IMR-90 (cell line): ENCODE results near the gene GMCL2. TPM values are rescaled to one million over a fixed set of nuclear protein-coding genes. Genes with fewer than 3 reads are reported as not detected.
"Not testable (repeated sequence)": the region's sequence is repeated elsewhere in the genome, so short reads cannot be mapped to it uniquely, and the experiment has no call there.

Experiments used
- ATAC-seq: fragments of 200-7000 bp; cut with Tn5 transposase; 2 replicates; pipeline ENCODE4 v1.9.1; 2020; ENCODE audit warnings: low read depth, mild to moderate bottlenecking, moderate library complexity
- BruUV-seq: library from RNA; stranded (reverse); fragments of 400-500 nt; replicated peaks from 2 replicates; lab custom pipeline; 2021; lab: Mats Ljungman, UMichigan
- CTCF ChIA-PET: fragments of 300-600 bp; formaldehyde crosslinking; extraction: SDS; loops from one replicate; lab custom pipeline; 2021; ENCODE audit warnings: antibody characterized with exemption; lab: Yijun Ruan, JAX
- POLR2A ChIA-PET: fragments of 300-600 bp; sonication (Branson Sonifier 250); formaldehyde crosslinking; loops from one replicate; lab custom pipeline; 2022; ENCODE audit warnings: antibody characterized with exemption; ENCODE audit not compliant: unreplicated experiment; lab: Charles Lee
- DNase-seq: peaks from one replicate; pipeline ENCODE4 v3.0.0; 2013
- H2AFZ ChIP-seq: replicated peaks from 2 replicates; pipeline ENCODE3; 2013; ENCODE audit warnings: low read length, mild to moderate bottlenecking; ENCODE audit not compliant: poor library complexity
- H2AK5ac ChIP-seq: 2 replicates; pipeline ENCODE4 v1.6.1; 2013; ENCODE audit warnings: low read depth, low read length, inconsistent platforms
- H2AK9ac ChIP-seq: replicated peaks from 2 replicates; pipeline ENCODE3; 2013; ENCODE audit warnings: mild to moderate bottlenecking, low read depth, low read length, moderate library complexity; ENCODE audit not compliant: poor library complexity
- H2BK120ac ChIP-seq: 2 replicates; pipeline ENCODE4 v1.6.1; 2013; ENCODE audit warnings: low read depth, low read length, inconsistent platforms
- H2BK15ac ChIP-seq: 3 replicates; pipeline ENCODE4 v1.6.1; 2013; ENCODE audit warnings: low read depth, low read length, inconsistent platforms
- H2BK20ac ChIP-seq: 2 replicates; pipeline ENCODE4 v1.6.1; 2013; ENCODE audit warnings: low read depth, mild to moderate bottlenecking, inconsistent platforms, low read length, moderate library complexity
- H2BK5ac ChIP-seq: 2 replicates; pipeline ENCODE4 v1.6.1; 2013; ENCODE audit warnings: mild to moderate bottlenecking, low read depth, low read length, inconsistent platforms; ENCODE audit not compliant: poor library complexity, severe bottlenecking
- H3K14ac ChIP-seq: replicated peaks from 2 replicates; pipeline ENCODE4 v1.6.1; 2013; ENCODE audit warnings: low read depth, low read length, inconsistent platforms
- H3K18ac ChIP-seq: 2 replicates; pipeline ENCODE4 v1.6.1; 2013; ENCODE audit warnings: low read depth, low read length, control low read depth
- H3K23ac ChIP-seq: 2 replicates; pipeline ENCODE4 v1.6.1; 2013; ENCODE audit warnings: low read depth, low read length, inconsistent platforms
- H3K27ac ChIP-seq: 2 replicates; pipeline ENCODE4 v1.5.1; 2013; ENCODE audit warnings: mild to moderate bottlenecking, control low read depth, low read length; ENCODE audit not compliant: insufficient read depth
- H3K27me3 ChIP-seq: 2 replicates; pipeline ENCODE4 v1.6.1; 2013; ENCODE audit warnings: low read length; ENCODE audit not compliant: control insufficient read depth, insufficient read depth
- H3K36me3 ChIP-seq: 2 replicates; pipeline ENCODE4 v1.6.1; 2013; ENCODE audit warnings: low read length, mixed read lengths; ENCODE audit not compliant: control insufficient read depth, insufficient read depth
- H3K4ac ChIP-seq: 2 replicates; pipeline ENCODE4 v1.6.1; 2013; ENCODE audit warnings: low read depth, low read length, inconsistent platforms
- H3K4me1 ChIP-seq: 2 replicates; pipeline ENCODE4 v1.6.1; 2013; ENCODE audit warnings: low read length, mixed read lengths; ENCODE audit not compliant: control insufficient read depth, insufficient read depth
- H3K4me2 ChIP-seq: 2 replicates; pipeline ENCODE4 v1.6.1; 2013; ENCODE audit warnings: low read depth, mild to moderate bottlenecking, control low read depth, low read length, moderate library complexity
- H3K4me3 ChIP-seq: 2 replicates; pipeline ENCODE4 v1.5.1; 2013; ENCODE audit warnings: low read depth, mild to moderate bottlenecking, control low read depth, low read length, moderate library complexity; ENCODE audit not compliant: insufficient read depth
- H3K56ac ChIP-seq: 2 replicates; pipeline ENCODE4 v1.6.1; 2013; ENCODE audit warnings: low read length, inconsistent platforms; ENCODE audit not compliant: insufficient read depth; ENCODE audit errors: extremely low read depth
- H3K79me1 ChIP-seq, 2 experiments: 2 replicates each; pipeline ENCODE4 v1.6.1; 2013; ENCODE audit warnings: low read length in 2 of 2, inconsistent platforms in 1 of 2, low read depth in 1 of 2
- H3K9ac ChIP-seq: 2 replicates; pipeline ENCODE4 v1.6.1; 2013; ENCODE audit warnings: low read depth, low read length, control low read depth
- H3K9me1 ChIP-seq: 2 replicates; pipeline ENCODE4 v1.6.1; 2013; ENCODE audit warnings: low read length, inconsistent platforms; ENCODE audit not compliant: insufficient read depth
- H3K9me3 ChIP-seq: 2 replicates; pipeline ENCODE4 v1.6.1; 2013; ENCODE audit warnings: low read length; ENCODE audit not compliant: control insufficient read depth, insufficient read depth
- H4K20me1 ChIP-seq: 2 replicates; pipeline ENCODE4 v1.6.1; 2013; ENCODE audit warnings: low read length, inconsistent platforms; ENCODE audit not compliant: insufficient read depth
- H4K5ac ChIP-seq: 2 replicates; pipeline ENCODE4 v1.6.1; 2013; ENCODE audit warnings: mild to moderate bottlenecking, low read depth, low read length, control low read depth
- H4K8ac ChIP-seq, 2 experiments: 2 replicates each; pipeline ENCODE4 v1.6.1; 2013; ENCODE audit warnings: low read depth in 2 of 2, low read length in 2 of 2, control low read depth in 1 of 2, inconsistent platforms in 1 of 2
- H4K91ac ChIP-seq: 2 replicates; pipeline ENCODE4 v1.6.1; 2013; ENCODE audit warnings: low read depth, low read length, inconsistent platforms; ENCODE audit not compliant: insufficient read depth
- CEBPB ChIP-seq: IDR thresholded peaks from 2 replicates; pipeline ENCODE4 v1.6.1; 2012; ENCODE audit warnings: low read depth, low read length, improper control_type of control experiment
- NFE2L2 ChIP-seq: fragments of 150-350 bp; IDR thresholded peaks from 2 replicates; pipeline ENCODE4 v1.6.1; 2016; ENCODE audit warnings: low read depth, mild to moderate bottlenecking, low read length
- WGBS, 2 experiments: methylation state at CpG; one replicate each; pipeline versions ENCODE4 v1.1.5 to v1.1.7; 2013; ENCODE audit warnings: missing lambda C conversion rate in 2 of 2; ENCODE audit not compliant: insufficient read length in 1 of 2; ENCODE audit errors: extremely low coverage in 2 of 2; 5-methylcytosine and 5-hydroxymethylcytosine counted together
- dilution Hi-C: fragments of 300-500 bp; cut with HindIII; formaldehyde crosslinking; loops from one replicate; pipeline ENCODE4 v1.14.3; 2018; ENCODE audit warnings: low sequenced_read_pairs; ENCODE audit not compliant: unreplicated experiment
- in situ Hi-C: fragments of 300-500 bp; cut with MboI; formaldehyde crosslinking; loops from 3 replicates; pipeline ENCODE4 v1.14.3; 2019; ENCODE audit warnings: low sequenced_read_pairs, inconsistent platforms, mixed read lengths
- intact Hi-C: fragments of 100-400 bp; cut with micrococcal nuclease; formaldehyde crosslinking; loops from 2 replicates; pipeline ENCODE4 v1.10.0; 2022
- polyA plus RNA-seq, 3 experiments: library from polyadenylated mRNA; depleted of rRNA; stranded (reverse); fragments of >200 nt; gene quantifications; 2 replicates each; pipeline ENCODE4 v1.2.3, GENCODE V29; 2012; ENCODE audit warnings: low replicate concordance in 1 of 3
- total RNA-seq: library from RNA; depleted of rRNA; stranded (reverse); fragments of >200 nt; gene quantifications from 2 replicates; pipeline ENCODE4 v1.2.3, GENCODE V29; 2012

GMCL2 gene
- total and polyA plus RNA-seq, 2 of the 4 experiments (the other 2 are of a cell fraction), result not detected

DNA sequence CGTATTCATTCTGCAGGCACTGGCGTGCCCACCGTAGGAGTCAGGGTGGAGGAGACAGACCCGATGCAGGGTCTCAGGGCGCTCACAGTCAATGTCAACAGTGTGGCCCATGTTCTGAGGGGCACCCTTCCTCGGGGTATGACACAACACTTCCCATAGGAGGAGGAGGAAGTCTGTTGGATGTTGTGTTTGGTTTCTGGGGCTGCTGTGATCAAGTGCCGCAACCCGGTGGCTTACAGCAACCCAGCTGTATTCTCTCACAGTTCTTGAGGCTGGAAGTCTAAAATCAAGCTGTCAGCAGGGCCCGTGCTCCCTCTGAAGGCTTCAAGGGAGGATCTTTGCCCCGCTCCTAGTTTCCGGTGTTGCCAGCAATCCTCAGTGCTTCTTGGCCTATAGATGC is 11.5 kb upstream of the GMCL2 start (continued):
- TF ChIP-seq NFE2L2 (no peak), CEBPB (no peak)

DNA sequence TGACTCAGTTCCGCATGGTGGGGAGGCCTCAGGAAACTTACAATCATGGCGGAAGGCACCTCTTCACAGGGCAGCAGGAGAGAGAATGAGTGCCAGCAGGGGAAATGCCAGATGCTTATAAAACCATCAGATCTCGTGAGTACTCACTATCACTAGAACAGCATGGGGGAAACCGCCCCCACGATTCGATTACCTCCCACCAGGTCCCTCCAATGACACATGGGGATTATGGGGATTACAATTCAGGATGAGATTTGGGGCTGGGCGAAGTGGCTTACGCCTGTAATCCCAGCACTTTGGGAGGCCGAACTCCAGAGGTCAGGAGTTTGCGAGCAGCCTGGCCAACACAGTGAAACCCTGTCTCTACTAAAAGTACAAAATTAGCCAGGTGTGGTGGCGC is 11.0 kb upstream of the GMCL2 start:
- H3K18ac ChIP-seq, H4K91ac ChIP-seq, in situ Hi-C loops, H2AK9ac ChIP-seq, H2BK120ac ChIP-seq, H2BK20ac ChIP-seq, H3K4me3 ChIP-seq, H3K4ac ChIP-seq, H3K9me1 ChIP-seq, H3K14ac ChIP-seq, H3K9me3 ChIP-seq, H2AFZ ChIP-seq, H2BK15ac ChIP-seq, H3K23ac ChIP-seq, H3K79me1 ChIP-seq, DNase-seq, H3K4me1 ChIP-seq, POLR2A ChIA-PET, BruUV-seq, H3K9ac ChIP-seq, H4K8ac ChIP-seq, ATAC-seq, H3K36me3 ChIP-seq, intact Hi-C loops, H2BK5ac ChIP-seq, H3K27ac ChIP-seq, H2AK5ac ChIP-seq, H4K5ac ChIP-seq, H4K20me1 ChIP-seq, CTCF ChIA-PET, H3K4me2 ChIP-seq, dilution Hi-C loops, H3K56ac ChIP-seq: not testable (repeated sequence)
- H3K27me3 ChIP-seq, result peaks cover 19% of the 10 kb centered on the region; the same call in 1 of the 2 replicates
- 100% methylated on average over 2 of the region's 11 CpGs; no CpG with 5 or more reads in 1 of the 2 experiments for WGBS, 2 experiments
